Cerebellar cortex (tissue), 1 donor: ENCODE data around the gene POU6F2.

Experiments
- DNase-seq: peaks from one replicate; pipeline ENCODE4 v3.0.0-alpha.2; 2015; ENCODE audit warnings: low spot score

POU6F2 gene

GRCh38 chr7:39069896-39070881, 92.5 kb downstream of the POU6F2 start:
- DNase-seq = no peak

- DNase-seq = no peak
Measured at GRCh38 chr7:39071116-39071515, 93.4 kb downstream of the POU6F2 start.

GRCh38 chr7:39073432-39073831, 95.7 kb downstream of the POU6F2 start:
- DNase-seq = no peak

DNA sequence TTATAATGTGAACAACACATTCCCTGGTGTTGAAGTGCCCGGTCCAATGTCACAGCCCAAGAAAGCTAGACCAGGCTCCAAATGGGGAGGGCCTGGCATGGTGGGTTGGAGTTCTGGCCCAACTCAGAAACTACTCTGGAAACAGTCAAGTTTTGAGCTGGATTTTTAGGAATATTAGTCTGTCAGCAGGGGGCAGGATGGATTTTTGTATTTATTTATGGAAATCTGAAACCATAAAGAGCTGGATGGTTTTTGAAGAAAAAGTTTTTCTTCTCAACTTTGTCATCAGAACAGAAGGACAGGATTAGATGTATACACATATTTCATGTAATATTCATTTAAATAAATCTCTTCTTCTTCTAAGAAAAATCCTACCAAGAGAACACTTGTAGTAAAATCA, 97.5 kb downstream of the POU6F2 start:
- no peak for DNase-seq

DNA sequence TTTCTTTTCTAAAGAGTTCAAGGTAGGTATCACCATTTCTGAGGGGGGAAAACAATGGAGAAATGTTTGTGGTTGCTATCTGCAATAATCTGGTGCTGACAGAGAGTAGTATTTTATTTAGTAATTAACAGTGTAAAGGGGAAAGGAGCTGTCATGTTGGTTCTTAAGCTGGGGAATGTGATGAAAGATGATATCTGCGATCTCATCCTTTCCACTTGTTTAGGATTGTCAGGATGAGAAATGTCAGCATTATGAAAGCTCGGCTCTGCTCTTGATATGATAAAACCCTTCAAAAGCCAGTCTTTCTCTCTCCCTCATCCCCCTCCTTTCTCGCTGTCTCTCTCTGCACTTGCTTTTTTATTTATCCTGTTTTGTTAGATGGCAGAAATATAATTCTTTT, 106.1 kb downstream of the POU6F2 start:
- no peak for DNase-seq

GRCh38 chr7:39084349-39084748, 106.6 kb downstream of the POU6F2 start:
- no peak for DNase-seq

- no peak for DNase-seq
Measured at GRCh38 chr7:39085189-39085588, 107.5 kb downstream of the POU6F2 start.

DNA sequence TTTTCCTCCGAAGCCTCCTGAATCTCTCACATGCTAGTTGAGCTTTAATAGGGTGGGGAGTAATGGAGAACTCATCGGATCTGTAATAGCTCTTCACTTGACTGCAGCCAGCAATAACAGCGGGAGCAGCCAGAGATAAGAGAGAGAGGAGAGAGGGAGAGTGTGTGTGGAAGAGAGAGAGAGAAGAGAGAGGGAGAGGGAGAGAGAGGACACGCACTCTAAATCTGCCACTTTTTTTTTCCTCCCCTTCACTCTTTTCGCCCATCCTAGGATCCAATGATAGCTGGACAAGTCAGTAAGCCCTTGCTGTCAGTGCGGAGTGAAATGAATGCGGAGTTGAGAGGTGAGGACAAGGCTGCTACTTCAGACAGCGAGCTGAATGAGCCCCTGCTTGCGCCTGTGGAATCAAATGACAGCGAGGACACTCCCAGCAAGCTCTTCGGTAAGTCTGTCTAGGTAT, 107.9 kb downstream of the POU6F2 start:
- DNase-seq = no peak

DNA sequence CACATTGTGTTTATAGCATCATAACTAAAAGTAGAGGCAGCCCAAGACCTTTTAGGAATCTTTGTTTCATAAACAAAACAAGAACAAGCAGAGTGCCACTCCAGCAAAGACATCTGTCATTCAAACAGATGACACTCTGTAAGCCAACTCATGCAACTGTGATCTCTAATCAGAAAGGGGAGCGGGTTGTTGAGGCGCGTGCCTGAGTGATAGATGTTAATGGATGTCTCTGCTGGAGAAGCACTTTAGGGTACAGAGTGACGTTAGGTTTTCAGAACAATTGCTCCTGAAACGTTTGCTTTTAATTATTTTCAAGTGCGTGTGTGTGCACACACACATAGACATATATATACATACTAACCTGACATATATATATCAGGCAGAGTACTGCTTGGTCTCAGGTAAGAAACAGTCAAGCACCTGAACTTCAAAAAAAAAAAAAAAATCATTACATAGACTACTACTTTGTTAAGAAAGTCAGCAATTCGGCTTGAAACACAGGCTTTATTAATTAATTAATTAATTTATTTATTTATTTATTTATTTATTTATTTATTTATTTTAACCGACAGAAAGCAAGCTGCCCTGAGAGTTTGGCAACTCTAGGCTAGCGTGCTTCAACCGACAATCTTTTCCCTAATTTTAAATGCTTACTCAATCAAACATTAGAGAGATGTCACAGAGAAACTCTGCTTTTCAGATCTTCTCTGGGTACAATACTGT, 109.1 kb downstream of the POU6F2 start:
- DNase-seq = no peak

GRCh38 chr7:39088730-39089593, 111.3 kb downstream of the POU6F2 start:
- DNase-seq = no peak

DNA sequence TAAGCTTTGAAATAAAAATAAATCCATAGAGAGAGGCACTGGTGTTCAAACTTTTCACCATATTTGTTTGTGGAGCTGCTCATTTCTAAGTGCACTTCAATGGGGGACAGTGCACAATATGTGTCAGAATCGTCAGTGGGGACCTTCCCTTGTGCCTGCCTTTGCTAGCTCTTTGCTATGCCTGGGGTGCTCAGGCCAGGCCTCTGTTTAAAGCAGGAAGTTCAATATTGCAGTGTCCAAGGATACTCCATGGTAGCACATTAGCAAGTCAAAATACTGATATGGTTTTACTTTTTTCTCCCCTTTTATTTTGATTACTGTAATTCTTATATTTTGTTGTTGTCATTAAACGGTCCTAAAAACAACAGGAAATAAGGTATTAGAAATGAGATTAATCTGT, 113.4 kb downstream of the POU6F2 start:
- no peak for DNase-seq

DNA sequence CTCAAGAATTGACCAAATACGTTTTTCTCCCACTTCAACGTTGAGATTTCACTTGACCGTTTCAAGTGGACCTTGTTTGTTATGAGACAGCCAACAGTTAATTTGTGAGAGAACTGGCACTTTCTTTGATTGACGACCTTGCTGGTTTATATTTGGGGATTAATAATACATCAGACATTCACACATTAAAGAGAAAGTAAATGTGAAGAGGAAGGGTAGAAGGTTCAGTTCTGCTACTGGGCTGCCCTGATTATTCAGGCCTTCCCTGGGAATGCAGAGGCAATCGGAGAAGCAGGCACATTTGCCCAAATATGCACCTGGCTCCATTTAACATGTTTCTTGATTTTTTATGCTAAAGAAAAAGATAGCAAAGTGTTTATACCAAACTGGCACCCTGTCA, 114.1 kb downstream of the POU6F2 start:
- no peak for DNase-seq

DNA sequence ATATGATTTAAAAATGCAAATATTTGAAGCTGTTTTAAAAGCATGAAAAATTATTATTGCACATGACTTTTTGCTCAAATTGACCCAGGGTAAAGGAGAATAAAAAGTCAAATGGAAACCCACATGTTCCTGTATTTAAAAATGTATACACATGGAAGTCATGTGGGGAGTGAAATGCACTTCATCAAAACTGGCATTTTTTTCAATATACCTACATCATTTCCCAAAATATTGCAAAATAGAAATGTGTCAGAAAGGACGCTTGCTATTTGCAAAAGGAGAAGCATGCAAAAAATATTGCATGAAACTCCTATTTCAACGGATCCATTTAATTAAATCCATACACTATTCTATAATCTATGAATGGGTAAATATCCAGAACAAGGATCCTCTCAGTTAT, 117.0 kb downstream of the POU6F2 start:
- no peak for DNase-seq

GRCh38 chr7:39095875-39096619, 118.3 kb downstream of the POU6F2 start:
- DNase-seq = no peak

DNA sequence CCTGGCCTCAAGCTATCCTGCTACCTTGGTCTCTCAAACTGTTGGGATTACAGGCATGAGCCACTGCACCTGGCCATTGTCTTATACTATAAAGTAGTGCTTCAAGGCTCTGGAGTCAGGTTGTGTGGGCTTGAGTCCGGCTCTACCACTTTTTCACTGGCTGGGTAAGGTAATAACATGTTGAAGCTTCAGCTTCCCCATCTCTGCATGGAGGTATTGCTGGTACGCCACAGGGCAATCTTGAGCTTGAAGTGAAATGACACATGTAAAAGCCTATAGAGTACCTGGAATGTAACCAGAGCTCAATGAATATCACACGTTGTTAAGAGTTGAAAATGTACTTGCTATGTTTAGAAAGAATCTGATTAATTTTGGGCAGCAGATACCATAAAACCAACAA, 120.8 kb downstream of the POU6F2 start:
- DNase-seq = no peak

DNA sequence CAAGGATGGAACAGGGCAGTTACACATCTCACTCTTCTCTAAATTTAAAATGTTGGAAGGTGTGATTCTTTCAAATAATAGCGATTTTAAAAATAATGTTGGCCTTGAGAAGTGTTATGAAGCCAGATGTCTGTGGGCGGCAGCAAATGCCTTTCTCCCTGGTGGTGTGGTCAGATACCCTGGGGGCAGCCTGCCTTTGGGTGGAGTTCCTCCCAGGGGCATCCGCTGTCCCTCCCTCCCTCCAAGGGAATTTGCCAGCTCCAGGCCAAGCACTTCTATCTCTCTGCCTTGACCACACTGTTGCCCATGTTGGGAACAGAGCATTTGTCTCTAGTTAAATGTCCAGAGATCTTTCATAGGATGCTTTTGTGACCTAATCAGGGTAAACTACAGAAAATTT, 121.4 kb downstream of the POU6F2 start:
- no peak for DNase-seq

DNA sequence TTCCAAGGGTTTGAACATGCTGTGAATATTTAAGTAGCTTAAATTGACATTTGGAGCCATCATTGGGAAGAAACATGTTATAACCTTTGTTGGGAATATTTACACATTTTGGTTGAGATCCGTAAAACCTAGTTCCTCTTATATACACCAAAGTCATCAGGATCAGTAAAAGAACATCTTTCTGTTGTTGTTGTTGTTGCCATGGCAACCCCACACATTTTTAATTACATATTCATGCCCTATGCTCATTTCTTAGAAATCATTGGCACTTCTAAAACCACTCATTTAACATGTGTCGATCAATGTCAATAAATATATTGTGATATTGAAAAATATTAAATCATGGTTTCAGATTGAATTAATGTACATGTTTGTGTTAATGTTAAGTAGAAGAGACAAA, 122.6 kb downstream of the POU6F2 start:
- DNase-seq = no peak

- no peak for DNase-seq
Measured at GRCh38 chr7:39102234-39102633, 124.5 kb downstream of the POU6F2 start.

- DNase-seq = no peak
Measured at GRCh38 chr7:39105720-39106119, 128.0 kb downstream of the POU6F2 start.

- no peak for DNase-seq
Measured at GRCh38 chr7:39125846-39126245, 148.1 kb downstream of the POU6F2 start.

GRCh38 chr7:39127058-39127457, 149.3 kb downstream of the POU6F2 start:
- DNase-seq = no peak
